AG20443 (cell line): ENCODE measurements around the gene CALHM4.

Experiments used
- DNase-seq: peaks from one replicate; pipeline ENCODE4 v3.0.0; 2012; ENCODE audit warnings: low spot score, mixed read lengths

The CALHM4 gene

GRCh38 chr6:116553451-116553850, at the start of gene CALHM4:
Gene CALHM4 (plus strand): TSS chr6:116553751. CDS start chr6:116553794, 43 bp downstream.
- DNase-seq = no peak

GRCh38 chr6:116507324-116507723, 46.2 kb upstream of the CALHM4 start:
- DNase-seq = no peak

GRCh38 chr6:116508527-116508926, 45.0 kb upstream of the CALHM4 start:
- DNase-seq = no peak

GRCh38 chr6:116511424-116512110, 42.0 kb upstream of the CALHM4 start, which contains the start of gene CALHM5:
Gene CALHM5 (plus strand): TSS chr6:116511639. CDS start chr6:116511697, 58 bp downstream.
- DNase-seq = peak; percentile 83

- no peak for DNase-seq
Measured at GRCh38 chr6:116512111-116512559, 41.4 kb upstream of the CALHM4 start.

- no peak for DNase-seq
Measured at GRCh38 chr6:116512734-116513133, 40.8 kb upstream of the CALHM4 start.

GRCh38 chr6:116513224-116513875, 40.2 kb upstream of the CALHM4 start:
- DNase-seq = no peak

- no peak for DNase-seq
Measured at GRCh38 chr6:116514111-116514510, 39.4 kb upstream of the CALHM4 start.

GRCh38 chr6:116515141-116515540, 38.4 kb upstream of the CALHM4 start:
- no peak for DNase-seq

- no peak for DNase-seq
Measured at GRCh38 chr6:116518621-116519368, 34.8 kb upstream of the CALHM4 start.

GRCh38 chr6:116522896-116523295, 30.7 kb upstream of the CALHM4 start:
- no peak for DNase-seq

GRCh38 chr6:116524236-116524635, 29.3 kb upstream of the CALHM4 start:
- DNase-seq = no peak

- no peak for DNase-seq
Measured at GRCh38 chr6:116528133-116528532, 25.4 kb upstream of the CALHM4 start.

GRCh38 chr6:116528780-116529179, 24.8 kb upstream of the CALHM4 start:
- no peak for DNase-seq

- no peak for DNase-seq
Measured at GRCh38 chr6:116529466-116530290, 23.9 kb upstream of the CALHM4 start.

- no peak for DNase-seq
Measured at GRCh38 chr6:116530436-116530835, 23.1 kb upstream of the CALHM4 start.

- peak; percentile 61 for DNase-seq
Measured at GRCh38 chr6:116531675-116532570, 21.6 kb upstream of the CALHM4 start.

GRCh38 chr6:116533233-116533957, 20.2 kb upstream of the CALHM4 start:
- DNase-seq = no peak

GRCh38 chr6:116535109-116535508, 18.4 kb upstream of the CALHM4 start:
- DNase-seq = no peak

- peak; percentile 50 for DNase-seq
Measured at GRCh38 chr6:116536216-116536621, 17.3 kb upstream of the CALHM4 start.
